NCI-H1105 treated with DMSO at 0.1 percent for 48 hours (cell line): ENCODE measurements around the gene GAS6.
"Not testable (repeated sequence)": the region's sequence is repeated elsewhere in the genome, so short reads cannot be mapped to it uniquely, and the experiment has no call there.

Experiments used
- DNase-seq: peaks from one replicate; lab custom pipeline; 2025; lab: John Stamatoyannopoulos, UW

GAS6 gene

DNA sequence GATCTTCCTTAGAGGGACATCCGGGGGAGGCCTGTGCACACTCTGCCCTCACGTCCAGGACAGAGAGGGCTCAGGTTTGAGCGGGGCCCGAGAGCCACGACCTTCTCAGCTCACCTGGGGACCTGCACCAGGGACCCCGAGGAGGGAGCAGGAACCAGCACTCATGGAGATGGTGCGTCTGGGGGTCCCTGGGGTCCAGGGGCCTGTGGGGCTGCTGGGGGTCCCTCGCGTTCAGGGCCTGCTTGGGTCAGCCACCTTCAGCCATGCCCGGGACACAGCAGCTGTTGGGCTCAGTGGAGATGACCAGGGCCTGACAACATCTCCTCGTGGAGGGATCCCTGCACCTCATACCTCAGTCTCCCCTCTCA lies 57.8 kb downstream of the GAS6 start:
- no peak for DNase-seq

DNA sequence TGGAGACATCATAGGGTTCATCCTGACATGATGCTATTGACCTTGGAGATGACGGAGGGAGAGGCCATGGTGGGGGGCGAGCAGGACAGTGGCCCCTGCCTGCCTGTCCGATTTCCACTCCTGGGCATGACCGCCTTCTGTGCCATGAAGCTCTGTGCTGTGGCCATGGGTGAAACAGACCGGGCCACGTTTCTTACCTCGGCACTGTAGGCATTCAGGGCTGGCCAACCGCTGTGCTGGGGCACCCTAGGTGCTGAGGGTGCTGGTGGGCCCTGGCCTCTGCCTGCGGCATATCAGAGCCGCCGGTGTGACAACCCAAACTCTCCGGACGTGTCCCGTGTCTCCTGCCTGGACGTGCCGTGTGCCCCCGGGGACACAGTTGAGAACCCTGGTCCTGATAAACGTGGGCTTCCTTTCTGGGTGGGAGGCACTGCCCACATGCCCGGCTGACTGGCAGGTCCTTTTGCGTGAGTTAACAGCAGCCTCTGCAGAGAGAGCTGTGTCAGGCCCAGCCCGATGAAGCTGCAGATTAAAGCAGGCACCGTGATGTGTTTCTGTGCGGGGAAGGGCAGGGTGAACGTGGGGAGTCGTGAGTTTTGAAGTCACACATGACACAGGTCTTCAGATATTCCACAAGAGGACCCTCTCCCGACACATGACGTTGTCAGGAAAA lies 58.3 kb downstream of the GAS6 start:
- DNase-seq, result no peak

DNA sequence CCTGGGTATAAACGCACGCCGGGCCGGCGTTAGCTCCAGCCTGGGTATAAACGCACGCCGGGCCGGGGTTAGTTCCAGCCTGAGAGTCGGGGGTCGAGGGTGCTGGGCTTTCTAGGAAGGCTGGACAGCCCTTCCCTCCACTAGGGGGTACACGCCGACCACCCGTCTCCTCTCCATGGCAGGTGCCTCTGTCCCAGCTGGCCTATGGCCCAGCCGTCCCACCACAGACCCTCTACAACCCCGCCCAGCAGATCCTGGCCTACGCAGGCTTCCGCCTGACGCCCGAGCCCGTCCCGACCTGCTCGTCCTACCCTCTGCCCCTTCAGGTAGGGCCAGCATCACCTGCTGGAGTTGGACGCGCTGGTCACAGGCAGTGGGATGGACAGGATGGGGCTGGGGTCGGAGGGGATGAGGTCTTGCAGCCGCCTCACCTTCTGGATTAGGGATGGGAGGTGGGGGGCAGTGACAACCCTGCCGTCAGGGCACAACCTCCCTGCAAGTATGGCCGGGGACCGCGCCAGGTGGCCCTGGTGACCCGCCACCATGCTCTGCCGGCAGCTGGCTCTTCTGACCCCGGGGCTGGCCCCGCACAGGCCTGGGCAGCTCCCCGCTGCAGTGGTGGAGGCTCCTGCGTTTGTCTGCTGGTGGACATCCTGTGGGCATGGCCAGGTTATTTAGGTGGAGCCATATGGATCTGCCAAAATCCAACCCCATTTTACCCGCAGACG lies 59.0 kb downstream of the GAS6 start:
- DNase-seq, result no peak

DNA sequence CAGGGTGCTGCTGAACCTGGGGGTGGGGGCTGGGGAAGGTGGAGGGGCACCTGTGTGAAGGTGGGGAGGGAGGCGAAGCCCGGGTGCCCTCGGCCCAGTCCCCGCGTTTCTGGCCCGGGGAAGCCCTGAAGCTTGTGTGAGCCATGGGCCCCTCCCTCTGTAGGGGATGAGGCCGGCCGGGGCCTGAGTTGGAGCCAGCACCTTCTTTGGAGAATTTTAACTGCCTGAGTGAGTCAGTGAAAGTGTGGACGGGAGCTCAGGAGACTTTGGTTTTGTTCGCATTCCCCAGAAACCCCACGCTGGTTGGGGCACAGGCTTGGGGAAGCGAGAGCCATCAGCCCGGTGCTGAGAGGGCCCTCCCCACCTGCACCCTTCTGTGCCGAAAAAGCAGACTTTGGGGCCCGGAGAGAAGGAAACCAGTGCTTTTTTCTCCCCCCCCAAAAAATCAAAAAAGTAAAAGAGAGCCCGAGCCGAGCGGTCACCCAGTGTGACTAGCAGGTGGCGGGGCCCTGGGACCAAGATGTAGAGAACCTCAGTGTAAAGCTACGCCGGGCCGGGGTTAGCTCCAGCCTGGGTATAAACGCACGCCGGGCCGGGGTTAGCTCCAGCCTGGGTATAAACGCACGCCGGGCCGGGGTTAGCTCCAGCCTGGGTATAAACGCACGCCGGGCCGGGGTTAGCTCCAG lies 59.7 kb downstream of the GAS6 start:
- DNase-seq, result no peak

DNA sequence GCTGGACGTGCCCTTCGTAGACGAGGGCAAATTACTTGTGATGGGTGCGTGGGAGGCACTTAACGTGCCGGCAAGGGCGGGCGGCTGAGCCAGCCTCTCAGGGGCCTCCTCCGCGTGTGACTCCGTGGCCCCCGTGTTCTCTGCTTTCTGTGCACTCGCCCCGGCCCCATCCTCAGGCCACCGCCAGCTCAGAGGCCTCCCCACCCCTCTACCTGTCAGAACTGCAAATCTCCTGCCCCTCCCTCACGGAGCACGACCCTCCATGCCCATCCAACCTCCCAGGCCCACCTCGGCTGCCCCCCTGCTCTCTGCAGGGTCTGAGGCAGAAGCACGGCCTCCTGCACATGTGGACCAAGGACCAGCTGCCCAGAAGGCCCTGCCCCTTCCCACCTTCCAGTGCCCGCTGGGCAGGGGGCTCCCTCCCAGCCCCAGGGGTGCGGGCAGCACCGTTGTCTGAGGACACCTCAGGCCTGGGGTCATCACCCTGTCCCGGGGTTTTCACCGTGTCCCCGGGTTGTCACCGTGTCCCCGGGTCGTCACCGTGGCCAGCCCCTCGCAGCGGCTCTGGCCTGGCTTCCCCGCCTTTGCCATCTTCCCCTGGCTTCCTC lies 60.4 kb downstream of the GAS6 start:
- no peak for DNase-seq

DNA sequence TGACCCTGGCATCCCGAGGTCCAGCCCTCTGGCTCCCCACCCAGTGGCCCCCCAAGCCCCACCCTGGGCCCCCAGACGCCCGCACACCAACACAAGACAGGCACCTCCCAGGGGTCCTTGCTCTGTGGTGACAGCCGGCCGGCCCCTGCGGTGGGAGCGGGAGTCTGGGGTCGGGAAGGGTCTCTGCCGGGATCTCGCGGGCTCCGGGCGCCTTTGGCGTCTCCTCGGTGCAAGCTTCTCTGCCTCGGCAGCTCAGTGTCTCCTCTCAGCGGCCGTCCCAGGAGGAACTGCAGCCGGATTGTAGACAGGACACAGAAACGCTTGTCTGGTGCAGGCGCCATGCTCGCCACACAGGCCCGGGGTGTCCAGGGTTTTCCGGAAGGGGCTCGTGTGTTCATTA lies 61.1 kb downstream of the GAS6 start:
- DNase-seq, result no peak

DNA sequence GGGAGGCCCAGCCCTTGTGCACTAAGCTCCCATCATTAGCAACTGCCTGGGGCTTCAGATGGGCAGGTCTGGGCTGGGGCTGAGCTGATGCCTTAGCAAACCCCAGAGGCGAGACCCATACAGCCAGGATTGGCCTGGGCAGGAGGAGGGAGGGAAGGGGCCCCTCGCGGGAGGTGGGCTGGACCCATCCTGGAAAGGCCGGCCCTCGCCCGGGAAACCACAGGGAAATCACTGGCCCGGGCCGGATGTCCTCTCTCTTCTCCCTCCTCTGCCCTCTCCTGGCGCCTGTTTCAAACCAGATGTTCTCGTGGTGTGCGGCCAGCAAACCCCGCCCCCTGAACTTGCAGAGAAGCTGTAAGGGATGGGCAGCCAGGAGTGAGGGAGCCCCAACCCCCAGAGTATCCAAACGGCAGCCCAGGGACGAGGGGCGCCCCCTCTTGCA lies 61.8 kb downstream of the GAS6 start:
- no peak for DNase-seq

DNA sequence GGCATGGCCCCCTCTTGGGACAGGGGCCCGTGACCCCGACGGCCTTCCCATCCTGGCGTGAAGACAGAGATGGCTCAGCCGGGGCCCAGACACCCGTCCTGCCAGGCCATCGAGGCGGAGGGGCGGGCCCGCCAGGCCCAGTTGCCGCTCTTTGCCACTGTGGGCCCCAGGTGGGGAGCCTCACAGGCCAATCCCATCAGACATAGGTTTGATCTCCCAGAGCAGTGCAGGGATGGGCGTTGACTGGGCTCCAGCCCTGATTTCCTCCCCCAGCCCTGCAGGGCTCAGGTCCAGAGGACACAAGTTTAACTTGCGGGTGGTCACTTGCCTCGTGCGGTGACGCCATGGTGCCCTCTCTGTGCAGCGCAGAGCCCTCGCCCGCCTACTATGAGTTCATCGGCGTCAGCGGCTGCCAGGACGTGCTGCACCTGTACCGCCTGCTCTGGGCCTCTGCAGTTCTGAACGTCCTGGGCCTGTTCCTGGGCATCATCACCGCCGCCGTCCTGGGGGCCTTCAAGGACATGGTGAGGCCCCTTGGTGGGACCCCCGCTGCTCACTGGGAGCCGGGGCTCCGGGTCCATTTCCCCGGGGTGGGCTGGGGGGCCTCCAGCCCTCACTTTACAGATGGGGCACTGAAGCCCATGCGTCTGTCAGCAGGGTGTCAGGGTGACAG lies 62.5 kb downstream of the GAS6 start:
- DNase-seq, result no peak

DNA sequence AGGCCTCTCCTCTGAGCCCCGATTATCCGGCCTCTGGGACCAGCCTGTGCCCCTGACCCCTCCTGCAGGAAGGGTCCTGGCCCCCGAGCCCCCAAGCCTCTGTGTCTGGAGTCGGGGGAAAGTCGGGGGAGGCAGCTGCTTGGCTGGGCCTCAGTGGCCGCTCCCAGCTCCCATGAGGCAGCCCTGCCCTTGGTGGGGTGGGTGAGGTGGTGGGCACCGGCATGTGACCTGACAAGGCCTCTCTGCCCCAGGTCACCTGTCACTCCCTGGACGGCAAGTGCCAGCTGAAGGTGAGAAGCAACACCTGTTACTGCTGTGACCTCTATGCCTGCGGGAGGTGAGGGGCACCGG lies 63.3 kb downstream of the GAS6 start:
- no peak for DNase-seq

DNA sequence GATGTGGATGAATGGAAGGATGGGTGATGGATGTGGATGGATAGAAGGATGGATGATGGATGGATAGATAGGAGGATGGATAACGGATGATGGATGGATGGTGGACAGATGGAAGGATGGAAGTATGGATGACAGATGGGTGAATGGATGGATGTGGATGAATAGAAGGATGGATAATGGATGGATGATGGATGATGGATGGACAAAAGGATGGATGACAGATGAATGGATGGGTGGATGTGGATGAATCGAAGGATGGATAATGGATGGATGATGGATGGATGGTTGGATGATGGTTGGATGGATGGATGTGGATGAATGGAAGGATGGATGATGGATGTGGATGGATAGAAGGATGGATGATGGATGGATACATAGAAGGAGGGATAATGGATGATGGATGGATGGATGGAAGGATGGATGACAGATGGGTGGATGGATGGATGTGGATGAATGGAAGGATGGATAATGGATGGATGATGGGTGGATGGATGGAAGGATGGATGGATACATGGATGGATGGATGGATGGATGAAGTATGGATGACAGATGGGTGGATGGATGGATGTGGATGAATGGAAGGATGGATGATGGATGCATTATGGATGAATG lies 65.6 kb downstream of the GAS6 start:
- DNase-seq, result no peak

DNA sequence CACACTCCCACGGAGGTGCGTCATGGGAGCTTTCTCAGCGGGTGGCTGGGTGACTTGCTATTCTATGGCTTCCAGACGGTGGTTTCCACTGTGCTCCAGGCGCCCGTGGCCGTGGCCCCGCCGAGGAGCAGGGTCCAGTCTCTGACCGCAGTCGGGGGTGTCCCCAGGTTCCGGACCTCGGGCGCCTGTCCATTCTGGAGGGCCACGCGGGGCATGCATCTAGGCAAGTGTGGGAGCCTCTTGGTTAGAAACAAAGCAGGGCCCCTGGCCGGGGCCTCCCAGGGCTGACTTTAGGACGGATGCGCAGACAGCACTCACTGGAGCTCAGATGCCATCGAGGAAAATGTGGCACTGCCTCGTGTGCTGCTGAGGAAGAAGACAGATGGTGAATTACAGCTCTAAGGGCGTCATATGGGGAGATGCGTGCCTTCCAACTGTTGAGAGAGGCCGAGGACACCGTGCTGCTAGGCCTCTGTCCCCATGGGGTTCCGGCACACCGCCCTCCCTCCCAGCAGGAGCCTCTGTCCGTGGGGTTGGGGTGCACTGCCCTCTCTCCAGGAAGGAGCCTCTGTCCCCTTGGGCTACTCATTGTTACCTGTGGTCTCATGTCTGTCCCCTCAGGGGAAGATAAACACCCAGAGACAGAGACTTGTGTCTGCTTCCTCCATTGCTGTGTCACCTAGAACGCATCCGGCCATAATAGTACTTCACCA lies 66.8 kb downstream of the GAS6 start:
- DNase-seq, result no peak

DNA sequence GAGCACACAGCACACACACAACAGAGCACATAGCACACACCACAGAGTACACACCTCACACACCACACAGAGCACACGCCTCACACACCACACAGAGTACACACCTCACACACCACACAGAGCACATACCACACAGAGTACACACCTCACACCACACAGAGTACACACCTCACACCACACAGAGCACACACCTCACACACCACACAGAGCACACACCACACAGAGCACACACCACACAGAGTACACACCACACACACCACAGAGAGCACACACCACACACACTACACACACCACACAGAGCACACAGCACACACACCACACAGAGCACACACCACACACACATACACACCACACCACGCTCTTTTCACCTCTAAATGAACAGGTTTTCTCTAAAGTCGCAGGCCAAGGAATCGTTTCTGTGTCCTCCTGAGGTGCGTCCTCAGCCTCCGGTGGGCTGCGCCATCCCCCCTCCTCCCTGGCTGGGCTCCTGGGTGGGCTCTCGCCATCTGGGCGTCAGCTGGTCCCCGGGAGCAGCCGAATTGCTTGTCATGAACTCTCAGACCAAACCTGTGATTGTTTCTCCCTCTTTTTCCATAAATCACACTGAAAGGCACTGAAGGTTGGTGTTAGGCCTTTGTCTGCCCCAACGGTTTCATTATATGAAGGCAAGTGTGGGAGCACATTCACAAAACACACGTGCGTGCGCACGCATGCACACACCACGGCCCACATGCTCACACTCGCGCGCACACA lies 67.5 kb downstream of the GAS6 start:
- no peak for DNase-seq

DNA sequence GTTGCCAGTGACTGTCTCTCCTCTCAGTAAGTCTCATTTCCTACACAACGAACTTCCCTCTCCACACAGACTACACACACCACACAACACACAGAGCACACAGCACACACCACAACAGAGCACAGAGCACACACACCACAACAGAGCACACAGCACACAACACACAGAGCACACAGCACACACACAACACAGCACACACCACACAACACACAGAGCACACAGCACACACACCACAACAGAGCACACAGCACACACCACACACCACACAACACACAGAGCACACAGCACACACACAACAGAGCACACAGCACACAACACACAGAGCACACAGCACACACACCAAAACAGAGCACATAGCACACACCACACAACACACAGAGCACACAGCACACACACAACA lies 68.5 kb downstream of the GAS6 start:
- not testable (repeated sequence) for DNase-seq

DNA sequence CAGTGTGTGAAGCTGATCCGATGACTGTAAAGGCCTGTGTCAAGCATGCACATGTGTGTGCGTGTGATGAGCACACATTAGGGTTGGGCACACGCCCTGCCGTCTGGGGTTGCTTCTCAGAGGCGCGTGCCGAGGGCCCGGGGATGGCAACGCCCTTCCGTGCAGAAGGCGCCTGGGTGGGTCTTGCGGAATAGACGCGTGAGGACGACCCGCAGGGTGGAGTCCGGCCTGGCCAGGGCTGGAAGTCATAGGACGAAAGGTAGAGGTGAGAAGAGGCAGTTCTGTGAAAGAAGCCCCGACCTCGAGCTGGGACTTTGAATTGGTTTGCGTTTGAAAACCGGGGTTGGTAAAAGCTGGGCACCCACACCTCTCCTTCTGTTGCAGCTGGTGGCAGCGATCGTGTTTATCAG lies 69.1 kb downstream of the GAS6 start:
- DNase-seq, result no peak

DNA sequence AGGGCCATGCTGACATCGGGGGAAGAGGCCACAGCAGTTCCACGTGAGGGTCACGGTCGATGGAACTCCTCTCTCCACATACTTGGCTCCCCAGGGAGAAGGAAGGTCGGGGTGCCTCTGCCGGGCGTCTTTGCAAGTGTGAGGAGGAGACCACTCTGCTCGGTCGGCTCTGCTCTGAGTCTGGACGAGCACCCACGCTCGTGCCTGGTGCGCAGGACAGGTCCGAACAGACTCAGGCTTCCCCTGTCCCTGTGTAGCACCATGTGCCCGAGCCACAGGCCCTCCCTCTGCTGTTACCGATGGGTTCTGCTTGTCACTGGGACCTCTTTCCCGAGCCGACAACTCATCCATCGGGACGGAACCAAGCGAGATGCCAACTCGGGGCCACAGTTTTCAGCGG lies 69.8 kb downstream of the GAS6 start:
- DNase-seq, result no peak

DNA sequence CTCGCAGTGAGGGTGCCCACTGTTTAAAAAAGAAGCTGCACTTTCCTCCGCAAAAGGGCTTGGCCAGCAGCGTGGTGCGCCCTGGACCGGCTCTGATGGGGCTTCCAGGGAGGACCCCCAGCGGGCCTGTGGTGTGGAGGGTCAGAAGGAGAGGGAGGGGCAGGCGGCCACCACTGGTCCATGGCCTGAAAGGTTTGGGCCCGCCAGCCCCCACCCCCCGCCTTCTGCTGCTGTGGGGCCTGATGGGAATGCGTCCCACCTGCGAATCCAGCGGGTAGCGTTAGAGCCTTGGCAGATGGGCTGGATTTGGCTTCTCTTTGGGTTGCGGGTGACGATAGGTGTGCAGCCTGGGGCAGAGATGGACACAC lies 70.2 kb downstream of the GAS6 start:
- no peak for DNase-seq

DNA sequence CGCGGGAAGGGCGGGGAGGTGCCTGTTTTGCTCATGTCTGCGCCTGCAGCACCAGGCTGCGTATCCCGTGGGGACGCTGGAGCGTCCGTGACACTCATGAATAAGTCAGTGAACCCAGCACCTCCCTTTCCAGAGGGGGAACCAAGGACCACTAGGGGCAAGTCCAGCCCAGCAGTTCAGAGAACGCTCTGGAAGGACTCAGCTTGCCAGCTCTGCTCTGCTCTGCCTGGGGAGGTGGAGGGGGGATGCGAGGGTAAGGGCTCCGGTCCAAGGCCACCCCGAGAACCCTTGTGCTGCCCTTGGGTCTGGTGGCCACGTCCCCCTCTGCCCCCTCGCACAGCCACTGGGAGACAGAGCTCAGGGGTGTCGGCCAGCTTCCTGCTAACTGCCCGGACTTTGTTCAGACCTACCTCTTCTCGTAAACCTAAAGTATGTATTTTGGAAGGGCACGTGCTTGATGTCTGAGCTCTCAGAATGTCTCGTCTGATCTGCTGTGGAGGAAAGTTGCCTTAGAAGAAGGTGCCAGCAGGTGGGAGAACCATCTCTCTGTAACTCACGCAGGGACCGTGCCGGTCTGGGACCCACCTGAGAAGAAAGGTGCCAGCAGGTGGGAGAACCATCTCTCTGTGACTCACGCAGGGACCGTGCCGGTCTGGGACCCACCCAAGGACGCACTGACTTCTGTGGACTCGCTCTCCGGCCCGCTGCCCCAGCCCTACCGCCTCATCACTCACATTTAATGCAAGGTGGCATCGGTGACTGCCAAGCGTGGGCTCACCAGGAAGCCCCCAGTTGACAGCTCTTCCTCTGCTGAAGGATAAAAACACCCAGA lies 70.8 kb downstream of the GAS6 start:
- no peak for DNase-seq

DNA sequence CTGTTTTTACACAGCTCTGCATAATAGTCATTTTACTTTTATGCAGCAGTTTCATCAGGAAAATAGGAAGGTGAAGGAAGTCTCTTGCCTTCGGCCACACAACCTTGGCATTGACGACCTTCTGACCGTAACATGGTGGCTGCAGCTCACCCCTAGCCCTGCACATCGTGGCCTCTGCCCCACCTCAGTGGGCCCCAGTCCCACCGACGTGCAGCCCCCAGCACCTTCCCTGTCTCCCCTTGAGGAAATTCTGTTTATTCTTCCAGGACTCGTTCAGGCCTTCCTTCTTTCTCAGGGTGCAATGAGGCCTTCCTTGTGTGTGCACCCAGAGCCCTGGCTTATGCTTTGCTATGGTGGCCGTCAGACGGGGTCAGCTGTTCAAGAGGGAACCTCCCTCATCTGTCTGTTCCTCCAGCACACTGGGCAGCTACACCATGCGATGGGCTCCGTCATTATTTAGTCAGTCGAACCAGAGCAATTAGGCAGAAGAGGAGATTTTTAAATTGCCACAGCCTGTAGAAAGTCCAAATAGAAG lies 71.6 kb downstream of the GAS6 start:
- DNase-seq, result no peak

DNA sequence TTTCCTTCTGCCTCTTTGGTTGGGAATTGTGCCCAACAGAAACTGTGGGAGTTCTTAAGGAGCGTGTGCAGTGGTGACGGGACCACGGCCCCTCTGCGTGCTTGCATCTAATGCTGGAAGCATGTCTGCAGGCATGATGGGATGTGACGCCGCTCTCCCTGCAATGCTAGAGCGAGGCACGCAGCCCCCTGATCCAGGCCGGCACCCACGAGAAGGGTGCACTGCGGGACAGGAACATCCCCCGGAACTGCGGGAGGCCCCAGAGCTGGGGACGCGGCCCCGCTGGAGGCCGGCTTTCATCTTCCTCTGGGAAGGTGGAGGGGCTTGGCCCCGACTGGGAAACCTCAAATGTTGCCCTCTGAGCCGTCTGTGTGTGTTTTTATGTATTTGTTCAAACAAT lies 72.1 kb downstream of the GAS6 start:
- no peak for DNase-seq

DNA sequence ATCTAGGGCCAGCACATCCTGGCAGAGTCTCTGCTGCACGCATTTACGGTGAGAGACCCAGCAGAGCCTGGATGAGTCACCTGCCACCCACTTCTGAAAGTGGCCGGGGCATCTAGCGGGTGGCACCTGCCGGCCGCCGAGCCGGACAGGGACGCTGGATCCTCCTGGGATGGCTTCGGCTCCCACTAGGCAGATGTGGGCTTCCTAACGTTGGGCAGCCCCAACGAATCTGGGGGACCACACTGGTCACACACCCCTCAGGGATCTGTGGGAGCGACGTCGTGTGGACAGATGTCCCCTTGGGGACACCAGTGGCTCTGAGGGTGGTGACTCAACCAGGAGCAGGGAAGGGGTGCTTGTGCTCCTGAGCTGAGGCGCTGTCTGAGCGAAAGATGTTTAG lies 72.7 kb downstream of the GAS6 start:
- no peak for DNase-seq
